ENCODE results near the gene SERTAD3.
"Not testable (repeated sequence)": the region's sequence is repeated elsewhere in the genome, so short reads cannot be mapped to it uniquely, and the experiment has no call there.

SERTAD3 gene

GRCh38 chr19:40408598-40408925, 35.6 kb downstream of the SERTAD3 start:
- not testable (repeated sequence) for DNase-seq (ENCODE audit: low read depth)

DNA sequence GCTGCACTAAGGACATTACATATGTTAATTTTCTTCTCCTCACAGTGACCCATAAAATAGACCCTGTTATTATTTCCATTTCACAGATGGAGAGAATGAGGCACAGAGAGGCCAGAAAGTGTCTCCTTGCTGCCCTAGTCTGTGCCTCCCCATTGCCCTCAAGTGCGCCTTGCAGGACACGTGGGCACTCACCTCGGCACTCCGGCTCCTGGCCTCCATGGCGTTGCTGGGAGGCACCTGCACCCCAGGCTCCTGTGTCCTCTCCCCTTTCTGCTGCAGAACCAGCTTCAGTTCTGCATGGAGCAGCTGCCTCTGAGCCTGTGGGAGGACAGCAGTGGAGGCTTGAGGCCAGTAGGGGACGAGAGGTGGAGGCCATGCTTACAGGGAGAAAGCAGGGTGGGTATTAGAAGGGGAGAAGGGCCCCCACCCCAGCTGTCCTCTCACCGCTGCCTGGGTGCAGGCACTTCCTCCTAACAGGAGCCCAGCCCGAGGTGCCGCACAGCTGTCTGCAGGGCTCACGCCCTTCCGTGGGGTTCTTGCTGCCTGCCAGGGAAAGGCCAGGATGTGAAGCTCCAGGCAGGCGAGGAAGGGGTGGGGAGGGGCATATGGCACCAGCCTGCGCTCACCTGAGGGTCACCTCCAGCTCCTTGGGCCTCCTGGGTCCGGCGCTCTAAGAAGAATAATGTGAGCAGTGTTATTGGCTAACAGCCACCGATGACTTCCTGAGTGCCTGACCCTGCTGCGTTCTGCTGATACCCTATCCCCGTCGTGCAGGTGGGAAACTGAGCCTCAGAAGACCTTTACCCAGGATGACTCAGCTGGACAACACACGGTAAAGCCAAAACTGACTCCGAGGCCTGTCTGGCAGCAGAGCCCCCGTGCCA, 36.2 kb downstream of the SERTAD3 start:
- DNase-seq (ENCODE audit: low read depth): no peak

DNA sequence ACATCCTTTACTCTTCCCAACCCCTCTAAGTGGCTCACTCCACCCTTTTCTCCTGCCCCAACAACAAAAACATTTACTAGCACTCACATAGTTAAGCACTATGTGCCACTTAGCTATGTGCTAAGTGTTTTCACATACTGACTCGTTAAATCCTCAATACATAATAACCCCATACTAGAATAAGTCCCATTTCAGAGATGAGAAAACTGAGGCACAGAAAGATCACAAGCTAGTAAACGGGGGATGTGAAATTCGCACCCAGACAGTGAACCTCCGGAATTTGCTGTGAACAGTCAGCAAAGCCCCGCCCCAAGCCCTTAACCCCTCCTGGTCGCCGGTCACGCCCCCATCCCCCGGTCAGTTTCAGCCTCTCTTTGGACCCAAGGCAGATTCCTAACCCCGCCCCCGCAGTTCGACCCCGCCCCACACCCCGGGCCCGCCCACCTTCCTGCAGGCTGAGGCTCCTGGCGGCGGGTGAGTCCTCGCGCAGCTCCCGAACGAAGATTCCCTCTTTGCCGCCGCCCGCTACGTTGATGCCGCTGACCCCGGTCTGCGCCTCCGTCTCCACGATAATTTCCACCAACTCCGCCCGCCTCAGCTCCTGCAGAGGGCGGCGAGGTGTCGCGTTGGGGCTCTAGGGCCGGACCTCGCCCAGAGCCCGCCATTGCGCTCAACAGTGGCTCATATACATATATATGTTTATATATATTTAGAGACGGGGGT, 40.7 kb downstream of the SERTAD3 start:
- DNase-seq (ENCODE audit: low read depth): no peak

- no peak for DNase-seq (ENCODE audit: low read depth)
Observed at GRCh38 chr19:40400559-40400958, 43.6 kb downstream of the SERTAD3 start.

- no peak for DNase-seq (ENCODE audit: low read depth)
Observed at GRCh38 chr19:40398417-40399131, 45.6 kb downstream of the SERTAD3 start.

- no peak for DNase-seq (ENCODE audit: low read depth)
Observed at GRCh38 chr19:40397568-40397906, 46.6 kb downstream of the SERTAD3 start.

- DNase-seq (ENCODE audit: low read depth): no peak
Observed at GRCh38 chr19:40396886-40397567, 47.1 kb downstream of the SERTAD3 start.

DNA sequence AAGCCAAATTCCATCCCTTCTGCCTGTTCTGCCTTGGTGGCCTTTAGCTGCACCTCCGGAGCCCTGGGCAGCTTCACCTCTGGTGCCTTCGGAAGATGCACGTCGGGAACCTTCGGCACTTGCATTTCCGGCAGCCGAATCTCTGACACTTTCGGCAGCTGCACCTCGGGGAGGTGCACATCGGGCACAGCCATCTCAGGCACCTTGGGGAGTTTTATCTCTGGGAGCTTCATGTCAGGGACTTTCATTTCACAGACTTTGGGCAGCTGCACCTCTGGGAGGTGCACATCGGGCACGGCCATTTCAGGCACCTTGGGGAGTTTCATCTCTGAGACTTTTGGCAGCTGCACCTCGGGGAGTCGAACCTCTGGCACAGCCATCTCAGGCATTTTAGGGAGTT, 48.2 kb downstream of the SERTAD3 start:
- DNase-seq (ENCODE audit: low read depth): no peak

- DNase-seq (ENCODE audit: low read depth): no peak
Observed at GRCh38 chr19:40394816-40395210, 49.3 kb downstream of the SERTAD3 start.

GRCh38 chr19:40393894-40394815, 50.0 kb downstream of the SERTAD3 start:
- no peak for DNase-seq (ENCODE audit: low read depth)

- no peak for DNase-seq (ENCODE audit: low read depth)
Observed at GRCh38 chr19:40392894-40393517, 51.1 kb downstream of the SERTAD3 start.

DNA sequence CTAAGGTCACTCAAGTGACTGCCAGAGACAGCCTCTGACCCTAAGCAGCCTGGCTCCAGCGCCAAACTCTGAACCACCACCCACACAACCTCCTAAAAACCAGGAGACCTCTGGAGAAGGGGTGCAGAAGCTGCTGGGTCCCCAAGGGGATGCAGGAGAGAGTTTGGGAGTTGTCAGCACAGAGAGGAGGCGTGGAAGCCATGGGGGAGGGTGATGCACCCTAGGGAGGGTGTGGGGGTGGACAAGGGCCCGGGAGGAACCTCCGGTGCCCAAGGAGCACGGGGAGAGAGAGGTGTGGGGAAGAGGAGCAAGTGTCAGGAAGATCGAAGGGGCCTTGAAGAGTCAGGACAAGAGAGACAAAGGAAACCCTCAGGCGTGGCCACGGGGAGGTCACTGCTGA, 52.0 kb downstream of the SERTAD3 start:
- no peak for DNase-seq (ENCODE audit: low read depth)
